ENCODE measurements around the gene RHOBTB3.

The RHOBTB3 gene

DNA sequence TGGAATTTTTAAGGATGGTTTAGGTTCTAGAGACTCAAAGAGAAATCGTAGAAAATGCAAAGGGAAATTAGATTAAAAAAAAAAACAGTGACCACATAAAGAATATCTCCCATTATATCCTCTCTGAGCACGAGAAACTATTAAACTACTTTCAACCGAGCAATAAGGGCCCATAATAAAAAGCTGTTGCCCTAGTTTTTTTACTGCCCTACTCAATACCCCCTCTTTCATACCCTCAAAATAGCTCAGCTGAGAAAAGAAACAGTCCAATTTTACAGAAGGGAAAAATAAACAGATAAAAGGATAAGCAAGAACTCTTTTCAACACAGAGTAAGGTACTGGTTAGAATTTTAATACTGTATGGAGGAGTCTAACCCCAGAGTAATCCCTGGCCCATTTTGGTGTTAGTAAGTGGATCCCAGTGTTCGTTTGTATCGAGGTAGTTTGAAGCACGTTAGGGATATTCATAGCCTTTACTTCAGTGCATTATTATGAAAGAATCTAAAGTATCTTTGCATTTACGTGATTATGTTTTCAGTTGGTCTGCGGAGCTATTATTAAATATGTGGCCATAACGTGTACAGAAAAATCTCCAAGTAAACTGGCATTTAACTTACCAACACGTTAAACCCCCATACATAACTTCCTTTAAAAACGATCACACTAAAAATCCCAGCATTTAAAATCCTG lies 980 bp upstream of the RHOBTB3 start:
- TF ChIP-seq, protein P1, sequence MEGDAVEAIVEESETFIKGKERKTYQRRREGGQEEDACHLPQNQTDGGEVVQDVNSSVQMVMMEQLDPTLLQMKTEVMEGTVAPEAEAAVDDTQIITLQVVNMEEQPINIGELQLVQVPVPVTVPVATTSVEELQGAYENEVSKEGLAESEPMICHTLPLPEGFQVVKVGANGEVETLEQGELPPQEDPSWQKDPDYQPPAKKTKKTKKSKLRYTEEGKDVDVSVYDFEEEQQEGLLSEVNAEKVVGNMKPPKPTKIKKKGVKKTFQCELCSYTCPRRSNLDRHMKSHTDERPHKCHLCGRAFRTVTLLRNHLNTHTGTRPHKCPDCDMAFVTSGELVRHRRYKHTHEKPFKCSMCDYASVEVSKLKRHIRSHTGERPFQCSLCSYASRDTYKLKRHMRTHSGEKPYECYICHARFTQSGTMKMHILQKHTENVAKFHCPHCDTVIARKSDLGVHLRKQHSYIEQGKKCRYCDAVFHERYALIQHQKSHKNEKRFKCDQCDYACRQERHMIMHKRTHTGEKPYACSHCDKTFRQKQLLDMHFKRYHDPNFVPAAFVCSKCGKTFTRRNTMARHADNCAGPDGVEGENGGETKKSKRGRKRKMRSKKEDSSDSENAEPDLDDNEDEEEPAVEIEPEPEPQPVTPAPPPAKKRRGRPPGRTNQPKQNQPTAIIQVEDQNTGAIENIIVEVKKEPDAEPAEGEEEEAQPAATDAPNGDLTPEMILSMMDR (IDR thresholded peaks at IDR 0.05; ENCODE audit: low read depth, low read length): no peak
- DNase-seq (ENCODE audit: extremely low read depth, low read depth): no peak

DNA sequence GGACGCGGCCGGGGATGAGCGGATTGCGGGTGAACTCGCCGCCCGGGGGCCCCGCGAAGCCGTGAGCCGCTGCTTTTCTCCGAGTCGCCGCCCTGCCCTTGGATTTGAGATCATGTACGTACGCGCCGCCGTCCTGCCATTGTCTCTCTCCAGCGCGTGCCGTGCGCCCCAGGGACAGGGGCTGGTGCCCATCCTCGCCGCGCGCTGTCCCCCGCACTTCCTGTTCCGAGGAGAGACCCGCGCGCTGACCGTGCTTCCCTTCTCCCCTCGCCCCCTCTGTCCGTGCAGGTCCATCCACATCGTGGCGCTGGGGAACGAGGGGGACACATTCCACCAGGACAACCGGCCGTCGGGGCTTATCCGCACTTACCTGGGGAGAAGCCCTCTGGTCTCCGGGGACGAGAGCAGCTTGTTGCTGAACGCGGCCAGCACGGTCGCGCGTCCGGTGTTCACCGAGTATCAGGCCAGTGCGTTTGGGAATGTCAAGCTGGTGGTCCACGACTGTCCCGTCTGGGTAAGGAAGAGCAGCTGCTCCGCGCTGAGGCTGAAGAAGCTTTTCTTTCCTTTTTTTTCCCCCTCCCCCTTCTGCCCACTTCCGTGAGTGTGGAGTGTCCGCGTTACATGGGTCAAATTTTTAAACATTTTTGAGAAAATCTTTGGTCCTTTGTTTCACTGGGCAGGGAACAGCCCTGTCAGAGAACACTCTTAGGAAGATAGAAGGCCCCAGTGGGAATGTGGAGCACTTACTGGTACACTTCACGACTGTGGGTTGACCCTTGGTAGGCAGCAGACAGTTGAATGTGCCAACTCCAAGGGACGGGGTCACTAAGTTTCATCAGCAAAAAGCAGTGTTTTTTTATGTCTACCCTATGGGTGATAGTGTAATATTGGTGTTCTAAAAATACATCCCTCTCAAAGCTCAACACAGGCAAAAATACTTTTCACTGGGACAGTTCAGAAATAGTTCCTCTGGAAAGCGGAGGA lies 727 bp downstream of the RHOBTB3 start:
- DNase-seq (ENCODE audit: extremely low read depth, low read depth): no peak
- TF ChIP-seq, protein P1 (IDR thresholded peaks at IDR 0.05; ENCODE audit: low read depth, low read length): no peak

DNA sequence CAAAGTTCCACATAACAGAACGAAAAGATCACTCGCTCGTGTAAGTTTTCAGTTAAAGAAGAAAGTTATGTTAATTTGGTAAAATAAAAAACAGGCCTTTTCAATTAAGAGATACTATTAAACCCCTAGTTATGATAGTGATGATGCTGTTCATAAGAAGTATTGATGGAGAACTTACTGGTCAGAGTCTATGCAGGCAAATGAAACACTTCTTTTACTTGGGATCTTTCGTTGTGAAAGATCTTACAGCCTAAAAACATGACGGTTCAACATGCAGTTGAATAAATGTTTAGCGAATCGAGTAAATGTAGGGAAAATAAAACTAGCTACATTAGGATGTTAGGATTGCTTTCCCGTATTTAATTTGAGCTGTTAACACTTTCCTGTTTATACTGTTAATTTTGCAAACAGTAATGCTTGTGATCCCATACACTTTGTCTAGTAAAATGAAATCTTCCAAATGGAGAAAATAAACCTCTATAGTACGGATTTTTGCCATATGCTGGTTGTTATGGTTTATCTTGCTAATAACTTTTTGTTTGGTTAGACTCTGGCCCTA lies 2.0 kb downstream of the RHOBTB3 start:
- TF ChIP-seq, protein P1 (IDR thresholded peaks at IDR 0.05; ENCODE audit: low read depth, low read length): no peak
- no peak for DNase-seq (ENCODE audit: extremely low read depth, low read depth)

DNA sequence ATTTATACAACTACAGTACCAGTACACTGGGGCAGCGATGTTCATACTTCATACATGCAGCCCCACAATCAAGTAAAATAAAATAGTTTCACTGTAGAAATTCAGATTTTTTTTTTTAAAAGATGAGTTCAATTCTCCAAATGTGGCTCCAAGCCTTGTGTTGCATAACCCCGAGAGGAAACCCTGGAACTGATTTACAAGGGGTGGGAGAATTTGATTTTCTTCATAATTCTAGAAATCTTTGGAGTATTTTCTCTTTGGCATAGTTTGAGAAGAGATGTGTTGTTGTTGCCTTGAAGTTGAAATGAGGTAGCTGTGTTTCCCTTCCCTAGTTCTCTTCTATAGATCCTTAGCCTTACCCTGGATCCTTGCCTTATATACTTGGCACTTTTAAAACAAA lies 3.1 kb downstream of the RHOBTB3 start:
- TF ChIP-seq, protein P1 (IDR thresholded peaks at IDR 0.05; ENCODE audit: low read depth, low read length): no peak
- DNase-seq (ENCODE audit: extremely low read depth, low read depth): no peak

DNA sequence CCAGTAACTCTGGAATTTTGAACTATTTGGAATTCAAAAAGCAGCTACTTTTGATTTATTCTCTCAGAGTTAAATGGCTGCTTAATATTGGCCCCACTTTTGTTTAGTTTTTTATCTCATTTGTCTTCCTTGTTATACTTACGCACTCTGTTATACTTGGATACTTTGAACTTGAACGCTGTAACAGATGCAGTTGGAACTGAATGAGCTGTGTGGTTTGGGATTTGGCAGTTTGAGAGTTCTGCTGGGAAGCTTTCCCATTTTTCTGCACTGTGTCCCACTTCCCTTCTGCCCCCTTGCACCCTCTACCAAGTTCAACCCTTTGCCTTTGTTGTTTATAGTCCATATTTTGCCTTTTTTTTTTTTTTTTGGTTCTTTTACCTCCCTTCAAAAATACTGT lies 3.8 kb downstream of the RHOBTB3 start:
- TF ChIP-seq, protein P1 (IDR thresholded peaks at IDR 0.05; ENCODE audit: low read depth, low read length): no peak
- DNase-seq (ENCODE audit: extremely low read depth, low read depth): no peak

DNA sequence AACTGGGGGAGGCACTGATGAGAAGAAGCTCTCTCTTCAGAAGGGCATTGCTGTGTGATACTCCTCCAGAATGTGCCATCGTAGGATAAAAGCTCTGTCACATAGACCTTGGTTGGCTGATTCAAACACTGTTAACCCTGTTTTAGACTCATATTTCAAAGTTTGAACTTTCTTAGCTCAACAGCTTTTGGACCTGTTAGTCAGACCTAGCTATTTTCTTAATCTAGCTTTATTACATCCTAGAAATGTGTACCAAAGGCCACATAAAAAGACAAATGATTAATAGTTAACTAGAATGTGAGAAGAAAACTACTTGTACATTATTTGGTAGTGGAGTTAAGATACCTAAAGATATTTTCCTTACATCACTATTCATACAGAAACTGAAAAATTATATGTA lies 4.3 kb downstream of the RHOBTB3 start:
- TF ChIP-seq, protein P1 (IDR thresholded peaks at IDR 0.05; ENCODE audit: low read depth, low read length): no peak
- no peak for DNase-seq (ENCODE audit: extremely low read depth, low read depth)

DNA sequence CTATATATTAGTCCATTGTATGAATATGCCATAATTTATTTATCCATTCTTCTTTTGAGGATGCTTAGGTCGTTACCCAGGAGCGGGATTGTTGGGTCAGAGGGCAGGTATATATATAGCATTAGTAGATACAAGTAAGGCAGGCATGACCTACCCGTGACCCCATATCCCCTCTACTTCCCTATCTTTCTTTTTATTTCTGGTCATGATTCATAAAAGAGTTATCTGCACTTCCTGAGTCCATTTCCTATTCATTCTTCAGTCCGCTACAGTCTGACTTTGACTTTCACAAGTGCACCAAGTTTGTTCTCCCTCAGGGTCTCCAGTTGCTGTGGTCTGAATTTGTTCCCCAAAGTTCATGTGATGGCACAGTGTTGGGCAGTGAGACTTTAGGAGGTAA lies 6.9 kb downstream of the RHOBTB3 start:
- TF ChIP-seq, protein P1 (IDR thresholded peaks at IDR 0.05; ENCODE audit: low read depth, low read length): no peak

More for the DNA sequence above, 6.9 kb downstream of the RHOBTB3 start:
- DNase-seq (ENCODE audit: extremely low read depth, low read depth): no peak
